ENCODE data around the gene MEPCE.

The MEPCE gene

DNA sequence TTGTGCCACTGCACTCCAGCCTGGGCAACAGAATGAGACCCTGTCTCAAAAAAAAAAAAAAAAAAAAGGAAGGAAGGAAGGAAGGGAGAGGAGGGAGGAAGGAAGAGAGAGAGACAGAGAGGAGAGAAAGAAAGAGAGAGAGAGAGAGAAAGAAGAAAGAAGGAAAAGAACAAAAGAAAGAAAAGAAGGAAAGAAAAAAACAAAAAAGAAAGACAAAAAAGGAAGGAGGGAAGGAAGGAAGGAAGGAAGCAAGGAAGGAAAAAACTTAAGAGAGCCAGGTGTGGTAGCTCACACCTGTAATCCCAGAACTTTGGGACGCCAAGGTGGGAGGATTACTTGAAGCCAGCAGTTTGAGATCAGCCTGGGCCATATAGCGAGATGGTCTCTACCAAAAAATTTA is 35.2 kb downstream of the MEPCE start:
- DNase-seq (ENCODE audit: low read depth) = no peak

GRCh38 chr7:100465299-100465698 is 35.7 kb downstream of the MEPCE start:
- no peak for DNase-seq (ENCODE audit: low read depth)

- DNase-seq (ENCODE audit: low read depth) = no peak
Observed at GRCh38 chr7:100465702-100466311, 36.2 kb downstream of the MEPCE start.

GRCh38 chr7:100466653-100467605 is 37.3 kb downstream of the MEPCE start:
- DNase-seq (ENCODE audit: low read depth) = no peak

GRCh38 chr7:100467638-100468373 is 38.2 kb downstream of the MEPCE start:
- no peak for DNase-seq (ENCODE audit: low read depth)

DNA sequence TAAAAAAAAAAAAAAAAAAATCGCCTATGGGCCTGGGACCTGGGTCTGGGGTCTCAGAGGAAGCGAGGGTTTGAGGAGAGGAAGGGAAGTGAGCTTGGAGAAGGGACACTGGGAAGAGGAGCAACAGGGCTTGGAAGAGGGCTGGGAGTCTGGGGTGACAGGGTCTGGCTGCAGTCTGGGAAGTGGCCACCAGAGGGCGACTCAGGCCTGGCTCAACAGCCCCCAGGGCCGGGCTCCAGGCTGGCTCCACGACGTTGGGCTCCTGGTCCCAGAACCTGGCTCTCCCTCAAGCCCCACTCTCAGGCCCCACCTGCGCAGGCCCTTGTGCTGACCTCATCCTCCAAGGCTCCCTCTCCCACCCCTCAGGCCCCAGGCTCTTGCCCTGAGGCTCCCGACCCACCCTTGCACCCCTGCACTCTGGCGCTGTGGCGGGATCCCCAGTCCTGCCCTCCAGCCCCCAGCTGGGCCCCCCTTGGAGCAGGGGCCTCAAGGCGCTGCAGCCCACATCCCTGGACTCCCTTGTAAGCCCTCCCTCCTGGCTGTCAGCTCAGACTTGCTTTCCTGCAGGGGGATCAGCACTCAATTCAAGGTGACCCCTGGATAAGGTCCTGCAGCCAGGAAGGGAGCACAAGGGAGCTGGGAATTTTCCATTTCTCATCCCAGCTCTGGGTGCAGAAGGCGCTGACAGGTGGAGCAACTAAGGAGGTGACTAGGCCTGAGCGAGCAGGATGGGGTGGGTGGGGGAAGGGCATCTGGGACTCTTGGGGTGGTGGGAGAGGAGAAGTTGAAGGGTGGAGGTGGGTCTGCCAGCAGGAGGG is 39.8 kb downstream of the MEPCE start:
- DNase-seq (ENCODE audit: low read depth) = no peak

DNA sequence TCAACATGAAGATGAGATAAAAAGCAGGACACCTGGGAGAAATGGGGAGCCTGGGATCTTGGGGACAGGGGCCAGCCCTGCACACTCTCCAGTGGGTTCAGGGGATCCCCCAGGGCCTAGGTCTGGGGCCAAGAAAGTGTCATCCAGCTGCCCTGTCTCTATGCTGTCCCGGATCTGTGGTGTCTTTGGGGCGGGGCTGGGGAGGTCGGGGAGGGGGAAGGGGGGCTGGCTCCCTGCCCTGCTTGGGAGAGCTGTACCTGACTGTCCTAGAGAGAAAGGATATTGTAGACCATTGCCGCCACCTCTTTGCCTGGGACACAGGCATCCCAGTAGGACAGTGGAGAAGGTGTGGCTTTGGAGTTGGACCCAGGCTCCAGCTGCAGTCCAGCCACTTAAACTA is 41.4 kb downstream of the MEPCE start:
- no peak for DNase-seq (ENCODE audit: low read depth)

GRCh38 chr7:100472121-100472851 is 42.7 kb downstream of the MEPCE start:
- no peak for DNase-seq (ENCODE audit: low read depth)

DNA sequence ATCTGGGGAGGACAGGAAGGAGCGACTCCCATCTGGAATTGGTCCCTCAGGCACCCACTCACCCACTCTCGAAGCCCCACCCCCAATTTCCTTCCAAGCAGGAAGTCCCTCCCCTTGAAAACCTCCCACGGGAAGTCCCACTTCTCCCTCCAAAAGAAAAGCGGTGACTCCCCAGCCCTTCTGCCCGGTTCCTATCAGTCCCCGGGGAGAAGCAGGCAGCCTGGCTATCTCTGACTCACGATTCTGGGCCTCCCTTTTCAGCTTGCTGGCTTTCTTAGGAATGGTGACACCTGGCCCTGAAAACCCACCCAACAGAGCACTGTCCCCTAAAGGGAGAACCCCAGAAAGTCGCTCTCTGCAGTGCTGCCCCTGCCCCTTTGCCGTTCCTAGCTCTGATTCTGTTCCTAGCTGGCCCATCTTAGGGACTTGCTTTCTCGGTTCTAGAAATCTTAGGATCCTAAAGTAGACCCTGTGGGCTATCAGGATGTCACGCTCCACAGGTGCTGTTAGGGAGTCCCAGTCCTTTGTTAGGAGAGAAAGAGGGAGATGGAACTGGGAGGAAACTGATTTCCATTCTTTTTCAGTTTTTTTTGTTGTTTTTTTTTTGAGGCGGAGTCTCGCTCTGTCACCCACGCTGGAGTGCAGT is 43.3 kb downstream of the MEPCE start:
- no peak for DNase-seq (ENCODE audit: low read depth)

- no peak for DNase-seq (ENCODE audit: low read depth)
Observed at GRCh38 chr7:100475549-100475948, 45.9 kb downstream of the MEPCE start.

- no peak for DNase-seq (ENCODE audit: low read depth)
Observed at GRCh38 chr7:100476101-100476780, 46.6 kb downstream of the MEPCE start.

- DNase-seq (ENCODE audit: low read depth) = no peak
Observed at GRCh38 chr7:100476903-100477870, 47.6 kb downstream of the MEPCE start.

DNA sequence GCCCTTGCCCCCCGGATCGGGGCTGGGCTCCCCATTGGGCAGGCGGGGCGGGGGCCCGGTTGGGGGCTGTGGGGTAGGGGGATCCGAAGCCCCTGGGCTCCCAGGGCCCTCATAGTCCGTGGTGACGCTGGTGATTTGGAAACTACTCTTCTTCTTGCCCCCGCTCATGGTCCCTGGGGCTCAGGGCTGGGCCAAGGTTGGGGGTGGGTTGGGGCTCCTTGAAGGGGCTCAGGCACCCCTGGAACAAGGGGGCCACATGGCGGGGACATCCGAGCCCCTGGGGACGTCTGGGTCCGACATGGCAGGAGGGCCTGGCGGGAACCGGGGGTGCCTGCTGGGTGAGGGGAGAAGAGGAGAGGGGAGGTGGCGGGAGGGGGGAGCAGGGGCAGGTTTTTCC is 48.2 kb downstream of the MEPCE start:
- DNase-seq (ENCODE audit: low read depth) = no peak

DNA sequence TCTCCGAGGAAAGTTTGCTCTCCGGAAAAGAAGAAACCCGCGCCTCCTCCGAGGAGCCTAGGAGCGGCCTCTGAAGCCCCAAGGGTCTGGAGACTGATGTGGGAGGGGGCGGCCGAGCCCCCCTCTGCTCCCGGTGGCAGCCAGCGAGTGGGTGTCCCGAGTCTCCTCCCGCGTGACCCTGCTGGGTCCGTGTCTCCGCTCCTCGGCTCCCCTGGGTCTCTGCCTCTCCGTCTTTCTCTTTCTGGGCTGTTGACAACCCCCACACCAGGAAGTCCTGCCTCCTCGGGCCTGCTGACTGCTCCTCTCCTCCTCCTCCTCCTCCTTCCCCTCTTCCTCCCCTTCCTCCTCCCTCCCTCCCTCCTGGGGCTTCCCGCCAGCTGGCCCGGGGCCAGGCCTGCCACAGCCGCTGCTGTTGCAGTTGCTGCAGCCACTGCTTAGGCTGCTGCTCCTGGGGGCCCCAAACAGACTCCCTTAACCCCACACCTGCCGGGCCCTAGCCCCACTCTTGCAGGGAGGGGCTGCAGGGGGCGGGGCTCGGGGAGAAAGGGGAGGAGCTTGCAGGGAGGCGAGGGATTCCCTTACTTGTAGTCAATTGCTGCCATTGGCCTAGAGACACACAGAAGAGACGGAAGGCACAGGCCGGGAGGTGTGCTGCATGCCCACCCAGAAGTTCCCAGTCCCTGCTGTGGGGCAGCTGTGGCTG is 49.5 kb downstream of the MEPCE start, which contains the start of gene TSC22D4:
TSS of gene TSC22D4 (minus strand) at position 257 of the 703 bp plus-strand sequence. CDS start 1,176 bp downstream, outside the sequence.
- DNase-seq (ENCODE audit: low read depth) = peak; percentile 77

DNA sequence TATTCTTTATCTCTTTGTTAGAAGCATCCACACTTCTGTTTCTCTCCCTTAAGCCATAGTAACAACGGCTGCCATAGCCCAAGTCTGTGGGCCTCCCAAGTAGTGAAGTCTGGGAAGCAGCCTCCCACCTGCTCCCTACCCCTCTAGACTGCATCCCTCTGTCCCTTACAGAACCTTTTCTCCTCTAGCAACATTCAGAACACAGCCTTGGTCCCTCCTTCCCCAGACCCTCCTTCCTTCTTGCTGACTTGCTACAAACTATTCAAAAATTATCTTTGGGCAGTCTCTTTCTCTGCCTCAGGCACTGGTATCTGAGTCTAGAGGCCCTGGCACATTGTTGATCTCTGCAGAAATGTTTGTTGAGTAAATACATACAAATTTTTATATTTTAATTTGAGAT is 51.8 kb downstream of the MEPCE start:
- DNase-seq (ENCODE audit: low read depth) = no peak

GRCh38 chr7:100482728-100483089 is 53.1 kb downstream of the MEPCE start:
- no peak for DNase-seq (ENCODE audit: low read depth)

- no peak for DNase-seq (ENCODE audit: low read depth)
Observed at GRCh38 chr7:100483090-100483721, 53.6 kb downstream of the MEPCE start.

All from non-pigmented ciliary epithelial cell (primary cell).